Activated T-helper 2 cell treated with anti-CD3 and anti-CD28 coated beads, Interferon-gamma antibody, Interleukin-2, Interleukin-4, amounts not matched to agents 10 μg/mL and 5 μg/mL and 100 μg/mL, durations not matched to agents 14 hours and 24 hours and 36 hours (primary cell): Measurements from ENCODE around the gene TWNK. TPM values are rescaled to one million over a fixed set of nuclear protein-coding genes. Genes with fewer than 3 reads are reported as not detected.

Experiments used
- DNase-seq: peaks from one replicate; pipeline ENCODE4 v3.0.0; 2021; ENCODE audit warnings: low spot score
- H3K27ac Mint-ChIP-seq: one replicate; pipeline ENCODE4 v1.8.0; 2021; ENCODE audit warnings: mixed read lengths
- H3K27me3 Mint-ChIP-seq: one replicate; pipeline ENCODE4 v1.8.0; 2021; ENCODE audit warnings: low read depth, mixed read lengths
- H3K36me3 Mint-ChIP-seq: one replicate; pipeline ENCODE4 v1.8.0; 2021; ENCODE audit warnings: low read depth, mixed read lengths
- H3K4me1 Mint-ChIP-seq: one replicate; pipeline ENCODE4 v1.8.0; 2021; ENCODE audit warnings: low read depth, mixed read lengths
- H3K4me3 Mint-ChIP-seq: one replicate; pipeline ENCODE4 v1.8.0; 2021; ENCODE audit warnings: low read depth, mild to moderate bottlenecking, moderate library complexity, mixed read lengths
- H3K9me3 Mint-ChIP-seq: one replicate; pipeline ENCODE4 v1.8.0; 2021; ENCODE audit warnings: mixed read lengths
- intact Hi-C: fragments of 100-400 bp; cut with micrococcal nuclease; formaldehyde crosslinking; loops from one replicate; pipeline ENCODE4 v1.15.1; 2023
- total RNA-seq: library from RNA; stranded (reverse); gene quantifications from 2 replicates; pipeline ENCODE4 v1.2.3, GENCODE V29; 2022

The TWNK gene
- total RNA-seq, 1 donor from 2014 or later, result 25.9 TPM

- Mint-ChIP-seq H3K4me3 (peak overlapping the region; percentile 96), H3K9me3 (no peaks in the 10 kb centered on the region), H3K27ac (no peak overlapping the region), H3K36me3 (peaks cover 44% of the 10 kb centered on the region), H3K4me1 (peaks cover 15% of the 10 kb centered on the region), H3K27me3 (no peaks in the 10 kb centered on the region)
- no peak for DNase-seq
- intact Hi-C loops, result no loop called here
These were observed 823 bp downstream of the TWNK start for GRCh38 chr10:100988166-100988565.

GRCh38 chr10:100989088-100989487 lies 1.7 kb downstream of the TWNK start:
- H3K4me1 Mint-ChIP-seq, result peaks cover 15% of the 10 kb centered on the region
- intact Hi-C loops, result no loop called here
- H3K36me3 Mint-ChIP-seq, result peaks cover 52% of the 10 kb centered on the region
- H3K27me3 Mint-ChIP-seq, result no peaks in the 10 kb centered on the region
- H3K9me3 Mint-ChIP-seq, result no peaks in the 10 kb centered on the region
- DNase-seq, result no peak
- H3K27ac Mint-ChIP-seq, result no peak overlapping the region
- H3K4me3 Mint-ChIP-seq, result peak overlapping the region; percentile 34

- no peak overlapping the region for H3K4me3 Mint-ChIP-seq
- intact Hi-C loops, result no loop called here
- DNase-seq, result no peak
- peaks cover 20% of the 10 kb centered on the region for H3K4me1 Mint-ChIP-seq
- no peaks in the 10 kb centered on the region for H3K9me3 Mint-ChIP-seq
- H3K36me3 Mint-ChIP-seq, result peaks cover 50% of the 10 kb centered on the region
- H3K27ac Mint-ChIP-seq, result no peak overlapping the region
- no peaks in the 10 kb centered on the region for H3K27me3 Mint-ChIP-seq
These were observed 6.8 kb downstream of the TWNK start for GRCh38 chr10:100993986-100994708.

- Mint-ChIP-seq H3K4me1 (peaks cover 20% of the 10 kb centered on the region), H3K36me3 (peaks cover 41% of the 10 kb centered on the region), H3K9me3 (no peaks in the 10 kb centered on the region), H3K27ac (no peak overlapping the region), H3K4me3 (peak overlapping the region; percentile 21), H3K27me3 (no peaks in the 10 kb centered on the region)
- intact Hi-C loops, result loop anchor here (5.0 kb wide), 1 partner anchor 458 kb away; the partner anchor contains the start of gene HIF1AN
- DNase-seq, result no peak
These were observed 7.8 kb downstream of the TWNK start for GRCh38 chr10:100995181-100995580.

GRCh38 chr10:100996678-100997359 lies 9.5 kb downstream of the TWNK start:
- peak; percentile 45 for DNase-seq
- peak overlapping the region; percentile 90 for H3K4me3 Mint-ChIP-seq
- H3K4me1 Mint-ChIP-seq, result peaks cover 18% of the 10 kb centered on the region
- peak overlapping the region; percentile 89 for H3K27ac Mint-ChIP-seq
- H3K36me3 Mint-ChIP-seq, result peaks cover 31% of the 10 kb centered on the region
- no peaks in the 10 kb centered on the region for H3K9me3 Mint-ChIP-seq
- peaks cover 3% of the 10 kb centered on the region for H3K27me3 Mint-ChIP-seq
- intact Hi-C loops, result loop anchor here (1.0 to 5.0 kb wide), 2 partner anchors 10 to 460 kb away; partner anchors contain the start of genes HIF1AN, MRPL43 and TWNK

GRCh38 chr10:100997360-100998182 lies 10.2 kb downstream of the TWNK start:
- intact Hi-C loops, result loop anchor here (1.0 to 5.0 kb wide), 5 partner anchors 10 to 460 kb away; partner anchors contain the start of genes HIF1AN, MRPL43, SLF2 and TWNK
- no peaks in the 10 kb centered on the region for H3K9me3 Mint-ChIP-seq
- peak overlapping the region; percentile 90 for H3K4me3 Mint-ChIP-seq
- peaks cover 28% of the 10 kb centered on the region for H3K36me3 Mint-ChIP-seq
- peak overlapping the region; percentile 89 for H3K27ac Mint-ChIP-seq
- H3K4me1 Mint-ChIP-seq, result peaks cover 18% of the 10 kb centered on the region
- peak; percentile 68 for DNase-seq
- peaks cover 3% of the 10 kb centered on the region for H3K27me3 Mint-ChIP-seq

GRCh38 chr10:100998183-100998990 lies 11.0 kb downstream of the TWNK start:
- Mint-ChIP-seq H3K36me3 (peaks cover 20% of the 10 kb centered on the region), H3K9me3 (no peaks in the 10 kb centered on the region), H3K4me1 (peaks cover 18% of the 10 kb centered on the region), H3K4me3 (peak overlapping the region; percentile 90), H3K27ac (peak overlapping the region; percentile 91), H3K27me3 (peaks cover 3% of the 10 kb centered on the region)
- DNase-seq, result peak; percentile 22
- intact Hi-C loops, result loop anchor here (1.0 to 5.0 kb wide), 4 partner anchors 34 to 461 kb away; partner anchors contain the start of genes HIF1AN and SLF2

GRCh38 chr10:100998991-100999741 lies 11.8 kb downstream of the TWNK start:
- Mint-ChIP-seq H3K4me3 (peak overlapping the region; percentile 90), H3K4me1 (peaks cover 18% of the 10 kb centered on the region), H3K36me3 (peaks cover 15% of the 10 kb centered on the region), H3K9me3 (no peaks in the 10 kb centered on the region), H3K27me3 (peaks cover 3% of the 10 kb centered on the region), H3K27ac (peak overlapping the region; percentile 91)
- intact Hi-C loops, result loop anchor here (1.0 to 5.0 kb wide), 5 partner anchors 14 to 462 kb away; partner anchors contain the start of genes HIF1AN and SLF2
- peak; percentile 73 for DNase-seq

GRCh38 chr10:100999742-101000126 lies 12.4 kb downstream of the TWNK start, which contains the start of gene LZTS2:
Gene LZTS2, plus strand, starts transcription at chr10:100999808. Its CDS starts 2,731 bp downstream, at chr10:101002539.
- Mint-ChIP-seq H3K27me3 (peaks cover 3% of the 10 kb centered on the region), H3K4me3 (peak within 1 kb of the TSS; percentile 90)
- intact Hi-C loops, result loop anchor here (1.0 to 5.0 kb wide), 4 partner anchors 14 to 462 kb away; partner anchors contain the start of genes HIF1AN and SLF2

GRCh38 chr10:101000127-101000914 lies 13.0 kb downstream of the TWNK start:
- Mint-ChIP-seq H3K9me3 (no peaks in the 10 kb centered on the region), H3K4me3 (peak overlapping the region; percentile 68)

More at GRCh38 chr10:100999742-101000126, 12.4 kb downstream of the TWNK start, which contains the start of gene LZTS2:
- peaks cover 9% of the 10 kb centered on the region for H3K36me3 Mint-ChIP-seq
- peak within 1 kb of the TSS; percentile 91 for H3K27ac Mint-ChIP-seq
- peaks cover 18% of the 10 kb centered on the region for H3K4me1 Mint-ChIP-seq
- no peaks in the 10 kb centered on the region for H3K9me3 Mint-ChIP-seq
- no peak for DNase-seq

More at GRCh38 chr10:101000127-101000914, 13.0 kb downstream of the TWNK start:
- DNase-seq, result no peak
- H3K4me1 Mint-ChIP-seq, result peaks cover 18% of the 10 kb centered on the region
- no peak overlapping the region for H3K27ac Mint-ChIP-seq
- peaks cover 10% of the 10 kb centered on the region for H3K36me3 Mint-ChIP-seq
- intact Hi-C loops, result no loop called here
- peaks cover 3% of the 10 kb centered on the region for H3K27me3 Mint-ChIP-seq
